ENCODE data around the gene MAP2K5.

Gene MAP2K5

DNA sequence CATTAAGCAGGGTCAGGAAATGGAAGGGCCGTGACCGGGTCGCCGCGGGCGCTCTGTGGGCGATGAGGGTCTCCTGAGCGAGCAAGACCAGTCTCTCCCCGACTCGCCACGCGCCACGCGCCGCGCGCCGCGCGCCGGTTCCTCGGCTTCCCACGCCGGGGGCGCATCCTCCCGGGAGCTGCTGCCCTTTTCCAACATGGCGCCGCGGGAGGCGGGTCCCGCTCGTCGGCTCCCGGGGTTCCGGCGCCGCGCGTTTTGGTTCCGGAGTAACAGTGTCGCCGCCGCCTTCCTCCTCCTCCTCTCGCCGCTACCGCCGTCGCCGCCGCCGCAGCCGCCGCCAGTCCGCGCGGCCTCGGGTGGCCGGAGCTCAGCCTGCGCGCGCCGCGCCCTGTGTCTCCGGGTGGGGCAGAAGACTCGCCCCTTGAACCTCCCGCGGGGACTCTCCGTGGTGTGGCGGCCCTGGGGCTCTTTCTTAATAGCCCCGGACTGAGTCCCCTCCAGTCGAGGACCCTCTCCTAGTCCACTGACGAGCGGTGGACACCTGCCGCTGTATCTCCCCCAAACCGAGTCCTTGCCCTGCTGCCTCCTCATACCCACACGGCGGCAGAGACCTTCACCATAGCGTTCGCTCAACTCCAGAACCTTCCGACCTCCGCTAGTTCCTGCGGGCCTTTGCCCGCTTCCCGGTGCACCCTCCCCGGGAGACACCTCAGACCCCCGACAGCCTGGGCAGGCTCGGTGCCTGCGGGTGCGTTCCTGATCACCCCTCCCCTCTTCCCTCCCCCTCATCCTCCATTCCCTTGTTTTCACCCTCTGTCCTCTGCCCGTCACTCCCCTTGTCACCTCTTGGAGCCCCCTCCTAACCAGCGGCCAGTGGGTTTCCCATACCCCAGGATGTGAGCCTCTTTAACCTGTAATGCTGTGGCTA is at the start of gene MAP2K5:
MAP2K5 (plus strand) TSS at position 284 of the 928 bp plus-strand sequence; CDS start at position 917, 633 bp downstream.
- peak; percentile 88 for DNase-seq

GRCh38 chr15:67495585-67495984 is 46.9 kb upstream of the MAP2K5 start:
- no peak for DNase-seq

- DNase-seq: no peak
Observed at GRCh38 chr15:67501177-67501835, 41.2 kb upstream of the MAP2K5 start.

- DNase-seq: no peak
Observed at GRCh38 chr15:67501836-67502461, 40.6 kb upstream of the MAP2K5 start.

- DNase-seq: no peak
Observed at GRCh38 chr15:67504056-67504455, 38.4 kb upstream of the MAP2K5 start.

DNA sequence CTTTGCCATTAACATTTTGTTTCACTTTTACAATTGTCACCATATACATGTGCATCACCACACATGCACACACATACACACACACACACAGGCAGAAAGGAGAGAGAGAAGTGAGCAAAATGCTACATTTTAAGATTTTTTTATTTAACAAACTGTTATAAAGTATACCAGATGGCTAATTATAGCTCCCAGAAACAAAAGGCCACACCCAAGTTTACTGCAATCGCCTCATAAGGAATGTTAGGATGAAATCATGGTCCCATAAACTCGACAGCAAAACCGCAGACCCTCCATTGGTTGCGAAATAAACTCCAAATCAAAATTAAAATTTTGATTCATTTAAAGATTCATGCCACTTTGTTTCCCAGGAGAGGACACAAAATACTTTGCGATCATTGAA is 37.7 kb upstream of the MAP2K5 start:
- DNase-seq: no peak

DNA sequence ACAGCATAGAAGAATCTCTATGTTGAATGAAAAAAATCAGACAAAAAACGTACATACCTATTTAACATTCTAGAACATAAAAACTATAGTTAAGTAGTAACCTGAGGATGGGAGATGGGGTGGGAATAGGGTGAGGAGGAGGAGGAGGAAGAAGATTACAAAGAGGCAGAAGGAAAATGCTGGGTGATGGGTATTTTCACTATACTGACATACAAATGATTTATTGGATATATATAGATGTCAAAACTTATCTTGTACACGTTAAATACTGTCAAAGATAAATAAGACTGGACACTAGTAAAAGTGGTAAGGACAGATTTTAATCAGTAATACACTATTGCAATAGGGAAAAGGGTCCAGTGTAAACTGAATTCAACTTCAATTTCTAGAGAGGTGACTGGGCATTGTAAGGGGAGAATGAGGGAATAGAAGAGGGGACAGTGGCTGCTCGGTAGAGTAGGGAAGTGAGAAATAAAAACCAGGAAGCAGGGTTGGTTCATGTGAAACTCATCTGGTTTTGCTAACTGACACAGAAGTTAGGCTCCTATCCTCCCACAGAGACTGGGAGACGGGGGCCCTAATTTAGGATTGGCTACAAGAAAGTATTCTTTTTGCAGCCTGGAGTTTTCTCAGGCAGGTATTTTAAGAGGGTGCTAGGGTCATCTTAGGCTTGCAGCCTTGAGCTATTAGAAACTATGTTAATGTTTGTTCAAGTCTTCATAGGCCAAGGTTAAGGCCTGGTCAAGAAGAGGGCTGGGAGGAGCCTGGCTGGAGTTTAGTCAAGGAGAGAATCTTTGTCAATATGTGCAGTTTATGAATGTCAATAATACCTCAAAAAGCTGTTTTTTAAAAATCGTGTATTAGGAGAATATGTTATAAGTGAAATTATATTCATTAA is 36.6 kb upstream of the MAP2K5 start:
- DNase-seq: no peak

- DNase-seq: no peak
Observed at GRCh38 chr15:67506775-67507747, 35.4 kb upstream of the MAP2K5 start.

DNA sequence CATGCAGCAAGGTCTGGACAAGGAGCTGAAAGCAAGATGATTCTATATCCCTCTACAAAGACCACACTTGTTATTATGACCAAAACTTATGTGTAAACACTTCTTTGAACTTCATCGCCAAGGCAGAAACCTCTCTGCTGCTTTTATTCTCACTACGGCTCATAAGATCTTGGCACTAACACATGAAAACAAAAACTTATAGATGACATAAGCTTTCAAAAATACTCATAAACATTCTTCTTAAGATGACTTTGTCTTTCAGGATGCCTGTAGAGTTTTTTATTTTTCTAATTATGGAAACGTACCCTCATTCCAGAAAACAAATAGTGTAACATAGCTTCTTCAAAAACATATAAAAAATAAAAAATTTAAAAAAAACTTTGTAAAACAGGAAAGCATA is 34.1 kb upstream of the MAP2K5 start:
- no peak for DNase-seq

GRCh38 chr15:67509918-67510317 is 32.6 kb upstream of the MAP2K5 start:
- no peak for DNase-seq

DNA sequence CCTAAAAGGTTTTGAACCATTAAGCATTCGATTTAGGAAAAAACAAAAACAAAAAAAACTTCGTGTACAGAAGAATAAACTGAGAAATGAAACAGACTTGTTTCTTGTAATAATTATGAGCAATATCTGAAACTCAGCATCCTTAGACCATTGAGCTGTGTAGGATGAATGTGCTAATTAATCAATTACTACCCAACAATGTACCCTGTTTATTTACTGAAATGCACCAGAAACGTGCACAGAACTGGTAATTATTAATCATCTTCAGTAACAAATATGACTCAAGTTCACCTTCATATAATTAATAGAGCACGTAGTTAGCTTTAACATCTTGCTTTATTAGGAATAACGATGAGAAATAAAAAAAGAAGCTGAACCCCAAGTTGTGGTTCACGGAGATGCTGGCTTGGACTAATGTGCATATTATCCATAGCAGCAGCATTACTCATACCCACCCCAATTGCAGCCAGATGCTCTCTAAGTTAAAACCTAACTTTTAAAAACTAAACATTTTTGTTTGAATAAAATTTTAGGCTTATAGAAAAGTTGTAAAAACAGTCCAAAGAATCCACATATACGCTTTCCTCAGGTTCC is 31.8 kb upstream of the MAP2K5 start:
- no peak for DNase-seq

DNA sequence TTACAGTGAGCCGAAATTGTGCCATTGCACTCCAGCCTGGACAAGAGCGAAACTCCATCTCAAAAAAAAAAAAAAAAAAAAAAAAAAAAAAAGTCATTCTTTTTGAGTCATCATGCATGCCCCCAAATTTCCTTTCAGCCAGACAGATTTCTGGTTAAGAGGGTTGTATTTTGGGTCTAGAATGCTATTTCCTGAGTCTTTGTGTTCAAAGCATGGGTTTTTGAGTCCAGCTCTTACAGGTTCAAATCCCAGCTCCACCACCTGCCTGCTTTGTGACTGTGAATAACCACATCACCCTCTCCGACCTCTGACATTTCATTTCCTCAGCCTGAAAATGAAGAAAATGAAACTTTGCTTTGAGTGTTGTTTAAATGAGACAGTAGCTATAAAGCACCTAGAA is 30.9 kb upstream of the MAP2K5 start:
- DNase-seq: no peak

- DNase-seq: no peak
Observed at GRCh38 chr15:67512140-67512539, 30.4 kb upstream of the MAP2K5 start.

- no peak for DNase-seq
Observed at GRCh38 chr15:67512933-67513714, 29.4 kb upstream of the MAP2K5 start.

- no peak for DNase-seq
Observed at GRCh38 chr15:67515090-67515489, 27.4 kb upstream of the MAP2K5 start.

DNA sequence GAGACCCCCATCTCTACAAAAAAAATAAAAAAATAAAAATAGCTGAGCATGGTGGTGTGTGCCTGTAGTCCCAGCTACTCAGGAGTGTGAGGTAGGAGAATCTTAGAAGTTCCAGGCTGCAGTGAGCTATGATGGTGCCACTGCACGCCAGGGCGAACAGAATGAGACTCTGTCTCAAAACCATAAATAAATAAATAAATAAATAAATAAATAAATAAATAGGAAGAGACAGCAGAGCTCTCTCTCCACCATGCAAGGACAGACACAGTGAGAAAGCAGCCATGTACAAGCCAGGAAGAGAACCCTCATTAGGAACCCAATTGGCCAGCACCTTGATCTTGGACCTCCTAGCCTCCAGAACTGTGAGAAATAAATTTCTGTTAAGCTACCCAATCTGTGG is 26.9 kb upstream of the MAP2K5 start:
- DNase-seq: no peak

- no peak for DNase-seq
Observed at GRCh38 chr15:67520321-67521028, 22.0 kb upstream of the MAP2K5 start.

GRCh38 chr15:67521029-67521782 is 21.3 kb upstream of the MAP2K5 start, which contains the start of gene C15orf61:
Gene C15orf61, plus strand, starts transcription at chr15:67521131. Its CDS starts 118 bp downstream, at chr15:67521249.
- DNase-seq: peak; percentile 89

Measured in left hindlimb (tissue), 1 donor.